Measurements from ENCODE around the gene HDAC7.

HDAC7 gene

DNA sequence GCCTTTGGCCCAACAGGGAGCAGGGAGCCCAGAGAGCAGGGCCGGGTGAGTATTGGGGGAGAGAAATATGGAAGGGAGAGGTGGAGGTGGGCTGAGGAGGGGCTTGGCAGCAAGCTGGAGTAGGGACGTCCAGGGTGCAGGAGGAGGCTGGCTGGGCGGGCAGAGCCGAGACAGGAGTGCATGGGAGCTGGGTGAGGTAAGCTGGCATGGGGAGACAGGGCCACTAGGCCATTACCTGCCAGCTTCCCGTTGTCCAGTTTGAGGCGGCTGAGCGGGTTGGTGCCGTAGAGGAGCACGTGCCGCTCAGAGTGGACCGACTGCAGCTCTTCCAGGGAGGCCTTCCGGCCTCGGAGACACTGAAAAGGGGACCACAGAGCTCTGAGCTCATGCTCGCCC lies 28.4 kb downstream of the HDAC7 start:
- DNase-seq, result no peak

DNA sequence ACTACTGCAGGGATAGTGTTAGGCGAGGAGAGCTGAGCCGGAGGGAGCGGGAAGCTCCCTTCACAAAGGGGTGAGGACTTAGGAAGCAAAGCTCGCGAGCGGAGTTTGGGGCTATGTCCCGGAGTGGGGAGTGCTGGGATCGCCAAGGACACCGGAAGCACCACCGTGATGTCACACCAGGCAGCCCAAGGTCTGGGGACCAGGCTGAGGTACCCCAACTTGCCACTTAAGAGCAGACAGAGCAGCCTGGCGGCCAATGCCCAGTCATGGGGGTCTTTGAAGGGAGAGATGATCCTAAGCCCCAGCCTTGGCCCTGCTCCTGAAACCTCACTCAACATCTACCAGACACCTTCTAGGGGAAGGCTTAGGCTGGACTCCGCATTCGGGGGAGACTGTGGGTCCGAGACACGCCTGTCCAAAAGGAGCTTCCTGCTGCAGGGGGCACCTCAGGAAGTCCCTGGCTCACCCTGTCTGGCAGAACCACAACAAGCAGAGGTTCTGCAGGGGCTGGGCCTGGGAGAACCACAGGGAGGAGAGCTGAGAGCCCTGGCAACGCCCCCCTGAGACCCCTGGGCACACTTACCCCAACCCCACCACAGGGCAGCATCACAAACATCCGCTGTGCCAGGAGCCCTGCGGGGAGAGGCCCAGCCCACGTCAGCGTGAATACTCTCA lies 28.9 kb downstream of the HDAC7 start:
- DNase-seq, result no peak

DNA sequence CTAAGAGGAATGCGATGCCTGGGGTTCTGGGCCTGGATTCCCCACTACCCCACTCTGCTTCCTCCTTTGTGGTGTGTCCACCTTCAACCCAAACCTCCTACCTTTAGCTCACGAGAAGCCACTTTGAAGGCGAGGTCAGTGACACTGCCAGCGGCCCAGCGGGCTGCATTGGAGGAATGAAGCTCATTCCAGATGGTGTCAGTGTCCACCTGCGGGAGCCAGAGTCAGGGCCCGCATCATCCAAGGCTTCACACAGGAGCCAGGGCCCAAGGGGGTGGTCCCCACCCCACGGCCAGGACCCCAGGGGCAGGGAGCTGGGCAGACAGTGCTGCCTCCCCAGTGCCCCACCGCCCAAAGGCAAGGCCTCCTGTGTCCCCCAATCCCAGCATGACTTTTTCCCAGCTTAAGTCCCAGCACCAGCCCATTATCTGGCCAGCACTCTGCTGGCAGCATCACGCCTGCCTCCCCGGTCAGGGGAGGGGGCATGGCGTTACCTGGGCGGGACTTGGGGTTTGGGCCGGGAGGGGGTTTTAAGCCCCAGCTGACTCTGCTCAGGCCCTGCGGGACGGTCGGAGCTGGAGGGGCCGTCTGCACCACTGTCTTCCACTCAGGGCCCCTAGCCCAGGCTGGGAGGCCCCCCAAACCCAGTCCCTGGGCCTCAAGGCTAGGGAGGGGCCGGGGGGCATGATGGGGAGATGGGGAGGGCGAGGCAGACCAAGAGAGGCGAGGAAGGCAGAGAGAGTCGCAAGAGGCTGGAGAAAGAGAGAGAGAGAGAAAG lies 29.8 kb downstream of the HDAC7 start:
- no peak for DNase-seq

DNA sequence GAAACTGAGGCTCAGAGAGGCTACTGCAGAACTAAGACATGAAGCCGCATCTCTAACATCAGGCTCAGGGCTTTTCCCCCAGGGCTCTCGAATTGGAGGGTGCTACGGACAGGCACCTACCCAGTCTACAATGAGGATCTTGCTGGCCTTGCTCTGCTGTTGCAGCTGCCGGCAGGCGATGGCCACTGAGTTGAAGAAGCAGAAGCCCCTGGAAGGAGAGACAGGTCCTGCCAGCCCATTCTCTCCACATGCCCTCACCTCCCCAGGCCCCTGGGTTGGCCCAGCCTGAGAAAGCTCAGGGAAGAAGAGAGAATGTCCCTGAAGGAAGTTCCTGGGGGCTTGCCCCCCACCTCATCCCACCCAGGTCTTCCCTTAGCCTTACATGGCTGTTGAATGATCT lies 30.6 kb downstream of the HDAC7 start:
- no peak for DNase-seq

DNA sequence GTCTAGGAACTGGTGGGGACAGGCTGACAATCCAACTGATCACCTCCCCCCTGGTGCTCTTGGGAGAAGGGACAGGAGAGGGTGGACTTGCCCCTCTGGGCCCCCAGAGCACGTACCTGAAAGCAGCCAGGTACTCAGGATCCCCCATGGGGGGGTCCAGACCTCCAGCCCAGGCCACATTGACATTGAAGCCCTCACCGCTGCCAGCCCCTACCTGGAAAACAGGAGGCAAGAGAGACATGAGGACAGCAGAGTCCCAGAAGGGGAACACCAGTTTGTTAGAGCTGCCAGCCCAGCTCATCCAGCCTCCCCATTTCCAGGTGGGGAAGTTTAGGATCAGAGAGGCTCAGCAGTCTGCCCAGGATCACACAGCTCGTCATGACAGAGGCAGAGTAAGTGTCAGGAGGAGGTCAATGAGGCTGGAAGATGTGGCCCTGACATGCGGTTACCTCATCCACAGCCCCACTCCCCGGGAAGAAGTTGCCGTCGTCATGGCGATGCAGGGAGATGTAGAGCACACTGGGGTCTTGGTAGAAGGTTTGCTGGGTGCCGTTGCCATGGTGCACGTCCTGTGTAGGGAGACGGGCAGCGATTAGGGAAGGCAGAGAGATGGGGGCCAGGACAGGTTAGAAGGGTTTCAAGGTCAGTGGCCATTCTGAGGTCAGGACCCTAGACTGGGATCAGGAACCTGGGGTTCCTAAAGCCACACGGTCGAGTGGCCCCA lies 31.9 kb downstream of the HDAC7 start:
- DNase-seq, result no peak

DNA sequence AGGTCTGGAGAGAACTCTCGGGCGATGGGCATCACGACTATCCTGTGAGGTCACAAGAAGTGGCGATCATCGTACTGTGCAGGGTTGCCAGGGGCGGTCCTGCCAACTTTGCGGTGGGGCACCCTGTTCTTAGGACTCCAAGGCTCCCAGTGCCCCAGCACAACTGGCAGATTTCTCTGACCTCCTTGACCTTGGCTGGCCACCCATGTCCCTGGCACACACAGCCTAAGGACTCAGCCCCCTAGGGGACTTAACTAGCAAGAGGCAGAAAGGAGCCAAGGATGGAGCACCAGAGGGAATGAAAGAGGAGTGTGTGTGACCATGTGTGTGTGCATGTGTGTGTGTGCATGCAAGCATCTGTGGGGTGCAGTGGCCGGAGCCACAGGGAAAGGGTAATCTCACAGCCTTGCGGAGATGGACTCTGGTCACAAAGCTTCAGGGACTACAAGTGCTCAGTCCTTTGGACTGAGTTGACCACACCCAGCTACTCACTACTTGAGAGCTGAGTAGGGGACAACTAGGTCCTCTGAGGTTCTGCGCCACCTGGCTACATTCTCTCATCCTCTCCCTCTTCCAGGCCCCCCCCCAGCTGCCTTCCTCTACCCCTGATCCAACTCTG lies 32.9 kb downstream of the HDAC7 start:
- no peak for DNase-seq

DNA sequence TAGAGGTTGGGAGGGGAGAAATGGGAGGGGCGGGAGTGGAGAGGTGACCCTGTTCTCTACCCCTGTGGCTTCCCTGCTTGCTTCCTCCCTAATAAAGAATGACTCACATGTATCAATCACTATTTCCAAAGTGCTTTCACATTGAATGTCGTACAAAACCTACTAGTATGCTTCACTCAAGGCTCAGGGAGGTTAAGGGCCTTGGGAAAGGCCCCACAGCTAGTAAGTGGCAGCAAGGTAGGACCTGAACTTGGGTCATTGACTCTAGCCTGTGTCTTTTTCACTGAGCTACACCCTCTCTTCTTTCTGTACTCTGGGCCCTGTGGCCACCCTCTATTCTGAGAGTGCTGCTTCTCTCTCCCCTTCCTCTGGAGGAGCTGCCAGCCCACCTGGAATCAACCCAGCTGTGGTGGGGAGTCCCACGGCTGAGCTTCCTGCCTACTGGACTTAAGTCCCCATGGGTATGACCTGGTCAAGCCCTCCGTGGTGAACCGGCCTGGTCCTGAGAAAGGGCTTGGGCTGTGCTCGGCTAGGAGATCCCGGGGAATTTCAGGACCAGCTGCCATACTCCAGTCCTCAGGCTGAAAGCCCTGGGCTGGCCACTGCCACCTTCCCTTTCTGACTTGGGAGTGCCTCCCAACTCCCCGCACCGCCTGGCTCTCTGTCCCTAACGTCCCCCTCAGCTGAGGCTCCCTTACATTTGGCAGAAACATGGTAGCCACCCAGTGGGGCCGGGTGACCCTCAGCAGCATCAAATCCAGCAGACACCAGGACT lies 33.6 kb downstream of the HDAC7 start:
- DNase-seq, result no peak

DNA sequence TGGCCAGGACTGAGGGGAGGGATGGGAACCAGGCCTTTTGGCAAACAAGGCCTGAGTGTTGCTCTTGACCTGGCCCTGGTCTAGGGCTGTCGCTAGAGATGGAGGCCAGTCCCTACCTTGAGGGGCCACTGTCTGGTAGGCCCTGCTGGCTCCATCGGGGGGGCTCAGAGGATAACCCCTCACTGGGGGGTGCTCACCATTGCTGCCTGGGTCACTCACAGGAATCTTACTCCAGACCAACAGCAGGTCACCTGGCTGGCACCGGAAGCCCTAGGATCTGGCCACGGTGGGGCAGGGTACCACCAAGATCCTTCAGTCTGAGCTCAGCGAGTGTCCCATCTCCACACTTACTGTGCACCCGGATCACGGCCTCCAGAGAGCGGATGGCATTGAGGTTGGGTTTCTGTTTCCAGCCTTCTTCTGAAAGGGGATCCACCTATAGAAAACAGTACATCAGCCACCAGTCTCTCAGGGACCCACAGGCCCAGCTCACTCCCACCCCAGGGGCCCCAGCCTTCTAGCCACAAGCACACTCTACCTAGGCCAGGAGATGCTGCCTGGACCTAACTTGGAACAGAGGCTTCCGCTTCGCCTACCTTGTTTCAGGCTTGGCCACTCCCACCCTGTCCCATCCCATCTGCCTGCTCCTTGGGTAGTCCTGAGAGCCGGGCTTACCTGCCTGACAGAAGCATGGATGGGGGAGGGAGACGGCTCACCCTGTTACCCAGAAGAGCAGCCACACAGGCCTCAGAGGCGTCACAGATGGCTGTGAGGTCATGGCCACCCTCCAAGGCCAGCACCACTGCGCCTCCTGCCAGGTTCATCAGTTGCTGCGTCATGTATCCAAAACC lies 34.4 kb downstream of the HDAC7 start:
- DNase-seq, result no peak

DNA sequence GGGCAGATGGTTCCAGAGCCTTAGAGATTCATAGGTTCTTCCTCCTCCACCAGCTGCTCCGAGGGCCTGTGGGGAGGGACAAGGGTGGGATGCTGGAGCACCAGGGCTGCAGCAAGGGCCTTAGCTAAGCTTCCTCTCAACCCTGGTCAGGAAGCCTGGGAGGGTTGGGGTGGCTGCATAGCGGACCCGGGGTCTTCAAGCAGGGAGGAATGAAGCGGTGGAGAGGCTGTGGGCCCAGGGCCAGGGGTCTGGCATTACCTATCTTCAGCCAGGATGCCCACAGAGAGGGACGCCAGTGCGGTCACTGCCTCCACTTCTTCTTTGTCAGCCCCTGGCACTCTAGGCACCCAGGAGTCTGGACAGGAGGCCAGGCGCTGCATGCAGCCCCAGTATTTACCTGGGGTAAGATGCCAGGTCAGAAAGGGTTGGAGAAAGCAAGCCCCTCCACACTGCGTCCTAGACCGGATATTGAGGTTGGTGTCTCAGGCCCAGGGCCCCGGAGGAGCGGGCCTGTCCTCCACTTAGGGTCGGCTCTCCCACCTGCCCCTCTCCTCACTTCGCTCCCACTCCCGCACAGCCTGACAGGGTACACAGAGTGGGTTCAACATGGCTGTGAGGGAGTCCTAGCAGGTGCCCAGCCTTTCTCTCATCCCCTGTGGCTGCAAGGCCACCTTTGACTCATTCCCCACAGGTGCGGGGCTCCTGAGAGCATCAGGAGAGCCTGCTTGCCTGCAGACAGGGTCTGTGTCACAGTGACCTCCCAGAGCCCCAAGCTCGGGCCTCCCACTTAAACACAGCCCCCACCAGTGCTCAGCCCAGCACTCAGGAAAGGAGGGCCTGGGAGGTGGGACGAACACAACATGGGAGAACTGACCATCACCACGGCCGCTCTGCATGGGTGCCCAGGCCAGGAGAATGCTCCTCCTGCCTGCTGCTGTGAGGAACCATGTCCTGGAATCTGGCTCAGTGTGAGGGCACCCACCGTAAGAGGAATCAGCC lies 35.6 kb downstream of the HDAC7 start:
- no peak for DNase-seq

DNA sequence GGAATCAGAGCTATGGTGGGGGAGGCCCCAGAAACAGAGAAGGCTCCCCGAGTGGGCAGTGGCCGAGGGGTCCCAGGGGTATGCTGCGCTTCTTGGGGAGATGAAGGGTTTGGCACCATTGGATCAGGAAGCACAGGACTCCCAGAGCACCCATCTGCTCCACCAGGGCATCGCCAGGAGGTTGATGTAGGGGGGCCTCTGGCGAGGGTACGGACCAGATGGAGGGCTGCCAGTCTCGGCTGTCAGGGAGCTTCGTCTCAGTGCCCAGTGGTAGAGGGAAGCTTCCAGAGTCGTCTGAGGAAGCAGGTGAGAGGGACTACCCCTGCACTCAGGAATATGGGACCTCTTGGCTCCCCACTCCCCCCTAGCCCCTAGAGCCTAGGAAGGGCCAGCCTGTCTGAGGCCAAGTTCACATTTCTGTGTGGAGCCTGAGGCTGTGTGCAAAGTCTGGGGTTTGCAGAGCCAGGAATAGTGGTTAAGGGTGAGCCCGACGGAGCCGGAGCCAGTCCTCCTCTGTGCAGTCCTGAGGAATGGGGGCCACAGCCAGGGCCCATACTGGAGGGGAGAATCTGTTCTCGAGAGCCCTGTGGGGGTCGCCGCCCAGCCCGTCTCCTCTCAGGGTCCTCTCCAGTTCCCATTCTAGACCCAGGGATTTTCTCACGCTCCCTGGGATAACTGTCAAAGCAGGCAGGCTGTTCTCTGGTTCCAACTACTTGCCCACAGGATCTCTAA lies 36.5 kb downstream of the HDAC7 start:
- no peak for DNase-seq

DNA sequence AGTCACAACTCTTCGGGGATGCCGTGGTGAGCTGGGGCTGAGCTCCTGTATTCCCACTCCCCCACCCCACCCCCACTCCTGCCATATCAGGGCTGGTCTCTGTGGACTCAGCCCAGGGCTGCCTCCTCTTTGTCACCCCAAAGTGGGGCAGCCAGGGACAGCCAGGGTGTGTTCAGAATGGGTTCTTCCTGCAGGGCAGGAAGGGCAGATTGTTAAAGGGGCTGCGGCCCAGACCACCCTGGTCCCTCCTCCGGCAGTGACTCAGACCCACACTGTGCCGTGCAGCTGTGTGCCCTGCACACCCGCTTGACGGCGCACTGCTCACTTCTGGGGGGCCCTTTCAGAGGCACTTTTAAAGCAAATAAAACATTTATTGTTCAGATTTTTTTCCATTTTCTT lies 37.3 kb downstream of the HDAC7 start:
- no peak for DNase-seq

DNA sequence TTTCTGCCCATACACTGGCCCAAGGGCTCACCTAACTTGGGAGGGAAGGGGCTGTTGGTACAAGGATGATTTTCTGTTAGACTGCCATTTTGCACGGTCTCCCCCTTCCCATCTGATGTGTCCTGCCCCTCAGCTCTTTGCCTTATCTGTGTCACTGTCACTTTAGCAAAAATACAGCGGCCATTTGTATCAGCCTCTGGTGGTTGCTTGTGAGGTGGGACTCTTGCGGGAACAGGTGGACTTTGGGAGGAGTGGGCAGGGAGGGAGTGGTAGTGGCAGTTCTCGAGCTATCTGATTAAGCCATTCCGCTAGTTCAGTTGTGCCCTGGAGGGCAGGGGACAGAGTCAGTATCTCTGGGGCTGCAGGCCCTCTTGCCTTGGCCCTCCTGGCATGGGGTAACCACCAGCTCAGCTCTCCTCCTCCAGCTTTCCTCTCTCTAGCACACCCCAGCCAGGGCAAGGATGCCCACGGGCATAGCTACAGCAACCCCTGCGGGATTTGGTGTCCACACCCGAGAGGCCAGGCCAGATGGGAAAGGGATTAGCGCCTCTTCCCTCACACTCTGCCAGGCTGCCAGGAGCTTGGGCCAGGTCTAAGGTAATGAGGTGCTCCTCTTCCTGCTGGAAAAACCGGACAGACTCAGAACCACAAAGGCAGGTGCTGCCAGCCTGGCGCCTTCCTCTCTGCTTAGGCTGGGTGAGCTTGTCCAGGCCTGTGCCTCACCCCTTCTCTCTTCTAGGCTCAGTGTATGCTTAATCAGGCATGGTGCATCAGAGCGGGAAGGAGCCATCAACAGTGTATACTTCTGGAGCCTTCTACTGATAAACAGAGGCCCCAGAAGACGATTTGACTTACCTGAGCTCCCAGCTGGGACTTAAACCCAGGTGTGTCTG lies 38.0 kb downstream of the HDAC7 start:
- no peak for DNase-seq

DNA sequence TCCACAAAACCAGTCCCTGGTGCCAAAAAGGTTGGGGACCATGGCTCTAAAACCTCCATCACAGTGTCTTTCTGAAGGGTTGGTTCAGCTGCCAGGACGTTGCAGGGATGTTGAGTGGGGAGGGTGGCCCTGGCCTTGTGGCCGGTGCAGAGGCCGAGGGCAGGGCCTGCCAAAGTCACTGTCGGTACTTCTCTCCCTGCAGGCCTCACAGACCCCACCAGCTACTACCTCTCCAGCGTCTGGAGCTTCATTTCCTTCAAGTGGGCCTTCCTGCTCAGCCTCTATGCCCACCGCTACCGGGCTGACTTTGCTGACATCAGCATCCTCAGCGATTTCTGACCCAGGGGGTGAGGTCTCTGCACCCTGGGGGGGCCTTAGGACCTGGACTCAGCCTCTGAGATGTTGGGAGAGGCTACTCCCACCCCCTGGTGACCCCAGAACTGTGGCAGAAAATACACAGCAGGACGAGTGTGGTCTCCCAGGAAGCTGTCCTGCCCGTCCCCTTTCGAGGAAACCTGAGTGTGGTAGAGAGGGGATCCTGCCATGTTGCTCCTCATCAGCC lies 39.7 kb downstream of the HDAC7 start:
- no peak for DNase-seq

DNA sequence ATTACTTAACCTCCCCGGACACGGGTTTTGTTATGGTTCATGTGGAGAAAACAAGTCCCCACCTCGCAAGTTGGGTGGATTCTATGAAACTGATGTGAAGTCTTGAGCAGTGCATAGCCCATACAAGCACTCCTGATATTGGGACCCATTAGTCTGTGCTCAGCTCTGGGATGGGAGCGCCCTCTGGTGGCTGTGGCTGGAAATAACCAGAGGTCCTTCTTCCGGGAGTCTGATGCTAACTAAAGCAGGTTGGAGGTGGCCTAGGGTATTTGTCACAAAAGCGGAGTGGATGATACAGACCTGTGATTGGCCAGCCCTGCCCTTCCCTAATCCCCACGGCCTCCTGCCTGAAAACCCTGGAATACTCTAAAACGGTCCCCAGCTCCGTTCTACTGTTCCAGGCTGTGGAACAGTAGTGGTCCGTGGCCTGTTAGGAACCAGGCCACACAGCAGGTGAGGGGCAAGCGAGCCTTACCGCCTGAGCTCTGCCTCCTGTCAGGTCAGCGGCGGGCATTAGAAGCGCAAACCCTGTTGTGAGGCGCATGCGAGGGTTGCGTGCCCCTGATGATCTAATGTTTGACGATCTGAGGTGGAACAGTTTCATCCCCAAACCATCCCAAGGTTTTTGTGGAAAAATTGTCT lies 40.3 kb downstream of the HDAC7 start:
- DNase-seq, result peak; percentile 69

DNA sequence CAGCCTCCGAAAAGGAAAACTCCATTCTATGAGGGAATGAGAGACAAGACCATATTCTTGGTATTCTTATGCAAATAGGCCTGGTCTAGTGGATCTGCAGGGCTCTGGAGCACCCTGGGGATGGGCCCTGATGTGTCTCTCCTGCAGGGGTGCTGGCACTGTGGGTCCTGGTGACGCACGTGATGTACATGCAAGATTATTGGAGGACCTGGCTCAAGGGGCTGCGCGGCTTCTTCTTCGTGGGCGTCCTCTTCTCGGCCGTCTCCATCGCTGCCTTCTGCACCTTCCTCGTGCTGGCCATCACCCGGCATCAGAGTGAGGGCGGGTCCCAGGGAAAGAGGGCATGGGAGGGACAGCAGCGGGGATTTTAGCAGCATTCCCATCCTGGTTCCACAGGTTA lies 40.8 kb downstream of the HDAC7 start:
- no peak for DNase-seq

DNA sequence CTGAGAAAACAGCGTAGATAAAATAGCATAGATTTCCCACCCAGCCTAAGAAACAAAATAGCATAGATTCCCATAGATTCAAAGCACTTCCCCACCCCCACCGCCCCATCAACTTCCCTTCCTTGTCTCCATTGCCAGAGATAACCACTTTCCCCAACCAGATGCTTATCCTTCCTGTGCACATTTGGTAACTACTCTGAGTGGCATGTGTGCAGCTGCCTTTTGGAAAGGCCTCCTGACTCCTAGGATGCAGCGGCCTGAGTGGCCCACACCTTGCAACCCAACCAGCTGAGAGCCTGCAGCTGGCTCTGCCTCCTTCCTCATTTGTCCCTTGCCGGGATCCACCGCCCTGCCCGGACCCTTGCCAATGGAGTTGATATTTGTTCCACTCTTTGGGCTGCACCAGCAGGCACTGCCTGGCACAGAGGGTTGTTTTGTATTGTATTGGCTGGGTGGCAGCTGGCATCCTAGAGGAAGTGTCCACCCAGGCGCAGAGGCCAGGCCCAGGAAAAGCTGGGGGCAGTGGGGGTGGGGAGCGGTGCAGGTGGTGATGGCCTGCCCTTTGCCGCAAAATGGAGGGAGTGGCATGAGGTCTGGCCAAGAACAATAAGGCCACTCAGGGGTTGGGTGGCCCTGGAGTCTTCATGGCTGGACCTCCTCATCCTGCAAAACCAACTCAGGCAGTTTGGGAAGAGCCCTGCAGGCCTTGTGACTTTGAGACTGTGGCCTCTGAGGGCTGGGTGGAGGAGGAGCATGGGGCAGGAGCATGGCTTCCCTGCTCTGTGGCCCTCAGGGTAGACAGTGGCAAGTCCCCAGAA lies 41.8 kb downstream of the HDAC7 start:
- no peak for DNase-seq

DNA sequence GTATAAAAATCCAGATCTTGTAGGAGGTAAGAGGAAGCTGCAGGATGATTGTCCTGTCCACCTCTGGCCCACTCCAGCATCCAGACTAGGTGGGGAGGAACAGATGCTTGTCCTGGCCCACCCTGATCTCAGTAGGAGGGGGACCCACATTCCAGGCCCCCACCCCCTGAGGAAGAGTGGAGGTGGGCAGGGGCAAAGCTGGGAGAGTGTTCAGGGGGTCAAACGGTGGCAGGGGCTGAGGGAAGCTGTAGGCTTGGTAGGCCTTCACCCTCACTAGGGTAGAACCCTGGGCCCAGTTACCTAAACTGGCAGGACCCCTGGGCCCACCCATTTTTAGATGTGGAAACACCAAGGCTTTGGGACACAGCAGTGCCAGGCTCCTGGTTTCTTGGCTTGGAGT lies 42.6 kb downstream of the HDAC7 start:
- no peak for DNase-seq
